Activated CD4-positive, alpha-beta memory T cell treated with anti-CD3 and anti-CD28 coated beads, Interleukin-2, amount 10 ng/mL, durations not matched to agents 7 days and 5 days (primary cell): ENCODE results near the gene SV2C. TPM values are rescaled to one million over a fixed set of nuclear protein-coding genes. Genes with fewer than 3 reads are reported as not detected.
A peak's percentile ranks its signal among the peaks of the same experiment; 100 is the strongest.
"Not testable (repeated sequence)": the region's sequence is repeated elsewhere in the genome, so short reads cannot be mapped to it uniquely, and the experiment has no call there.

Source experiments
- CTCF ChIA-PET: fragments of 350-600 bp; sonication (Branson Sonifier 250); formaldehyde crosslinking; loops from one replicate; lab custom pipeline; 2021; ENCODE audit warnings: antibody characterized with exemption, inconsistent platforms; lab: Charles Lee
- POLR2A ChIA-PET: fragments of 350-600 bp; sonication (Branson Sonifier 250); formaldehyde crosslinking; loops from one replicate; lab custom pipeline; 2021; ENCODE audit warnings: antibody characterized with exemption; lab: Charles Lee
- DNase-seq: peaks from one replicate; pipeline ENCODE4 v3.0.0-alpha.2; 2020
- H3K27ac Mint-ChIP-seq: one replicate; pipeline ENCODE4 v1.8.0; 2021; ENCODE audit warnings: mild to moderate bottlenecking, mixed read lengths
- H3K27me3 Mint-ChIP-seq: one replicate; pipeline ENCODE4 v1.8.0; 2021; ENCODE audit warnings: mixed read lengths
- H3K36me3 Mint-ChIP-seq: one replicate; pipeline ENCODE4 v1.8.0; 2021; ENCODE audit warnings: low read depth, mixed read lengths
- H3K4me1 Mint-ChIP-seq: one replicate; pipeline ENCODE4 v1.8.0; 2021; ENCODE audit warnings: mixed read lengths
- H3K4me3 Mint-ChIP-seq: one replicate; pipeline ENCODE4 v1.8.0; 2021; ENCODE audit warnings: mild to moderate bottlenecking, mixed read lengths
- H3K9me3 Mint-ChIP-seq: one replicate; pipeline ENCODE4 v1.8.0; 2021; ENCODE audit warnings: mixed read lengths
- total RNA-seq, 2 experiments: library from RNA; stranded (reverse); gene quantifications; one replicate each; pipeline ENCODE4 v1.2.3, GENCODE V29; 2021

The SV2C gene, protein sequence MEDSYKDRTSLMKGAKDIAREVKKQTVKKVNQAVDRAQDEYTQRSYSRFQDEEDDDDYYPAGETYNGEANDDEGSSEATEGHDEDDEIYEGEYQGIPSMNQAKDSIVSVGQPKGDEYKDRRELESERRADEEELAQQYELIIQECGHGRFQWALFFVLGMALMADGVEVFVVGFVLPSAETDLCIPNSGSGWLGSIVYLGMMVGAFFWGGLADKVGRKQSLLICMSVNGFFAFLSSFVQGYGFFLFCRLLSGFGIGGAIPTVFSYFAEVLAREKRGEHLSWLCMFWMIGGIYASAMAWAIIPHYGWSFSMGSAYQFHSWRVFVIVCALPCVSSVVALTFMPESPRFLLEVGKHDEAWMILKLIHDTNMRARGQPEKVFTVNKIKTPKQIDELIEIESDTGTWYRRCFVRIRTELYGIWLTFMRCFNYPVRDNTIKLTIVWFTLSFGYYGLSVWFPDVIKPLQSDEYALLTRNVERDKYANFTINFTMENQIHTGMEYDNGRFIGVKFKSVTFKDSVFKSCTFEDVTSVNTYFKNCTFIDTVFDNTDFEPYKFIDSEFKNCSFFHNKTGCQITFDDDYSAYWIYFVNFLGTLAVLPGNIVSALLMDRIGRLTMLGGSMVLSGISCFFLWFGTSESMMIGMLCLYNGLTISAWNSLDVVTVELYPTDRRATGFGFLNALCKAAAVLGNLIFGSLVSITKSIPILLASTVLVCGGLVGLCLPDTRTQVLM
- total RNA-seq, result under 1 TPM; 0.28 to 0.33 TPM

DNA sequence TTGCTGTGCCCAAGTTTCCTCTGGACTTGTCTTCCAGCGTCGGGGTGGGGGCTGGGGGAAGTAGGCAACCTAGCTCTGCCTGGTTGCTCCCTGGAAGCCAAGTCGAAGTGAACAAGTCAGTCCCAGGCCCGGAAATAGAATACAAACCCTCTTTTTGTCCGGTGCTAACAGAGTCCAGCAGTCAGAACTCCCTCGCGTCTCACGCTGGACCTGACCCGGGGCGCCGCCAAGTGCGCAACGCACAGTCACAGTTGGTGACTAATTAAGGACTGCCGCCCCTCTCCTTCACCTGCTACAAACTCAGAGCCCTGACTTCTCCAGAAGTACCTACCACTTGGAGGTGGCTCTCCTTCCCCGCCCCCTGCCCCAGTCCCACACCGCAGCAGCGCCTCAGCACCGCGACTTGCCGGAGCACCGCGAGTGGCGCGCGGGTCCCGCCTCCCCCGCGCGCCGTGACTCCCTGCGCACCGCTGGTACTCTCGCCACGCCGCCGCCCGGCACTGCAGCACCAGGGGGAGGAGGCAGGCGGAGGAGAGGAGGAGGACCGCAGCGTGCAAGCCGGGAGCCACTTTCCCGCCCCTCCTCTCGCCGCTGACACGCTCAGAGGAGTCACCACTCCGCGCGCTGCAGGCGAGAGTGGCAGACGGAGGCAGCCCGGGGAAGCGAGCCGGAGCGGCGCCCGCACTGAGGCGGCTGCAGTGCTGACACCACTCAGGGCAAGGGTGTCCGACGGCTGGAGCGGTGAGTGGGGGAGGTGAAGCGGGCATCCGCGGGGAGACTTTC lies at the start of gene SV2C:
SV2C (plus strand) TSS at position 612 of the 783 bp plus-strand sequence. CDS start 48,368 bp downstream, outside the sequence.
- peaks cover 2% of the 10 kb centered on the region for H3K36me3 Mint-ChIP-seq
- H3K27me3 Mint-ChIP-seq, result peaks cover 86% of the 10 kb centered on the region
- peak within 1 kb of the TSS; percentile 74 for H3K4me3 Mint-ChIP-seq
- no peak within 1 kb of the TSS for H3K27ac Mint-ChIP-seq
- DNase-seq, result peak; percentile 60
- no peaks in the 10 kb centered on the region for H3K9me3 Mint-ChIP-seq
- ChIA-PET CTCF (no interaction called here), POLR2A (interaction anchor here (0.5 kb wide), 1 partner anchor 171 kb away, joined by 4 read pairs; no protein-coding TSS in a partner anchor)
- H3K4me1 Mint-ChIP-seq, result peaks cover 31% of the 10 kb centered on the region

DNA sequence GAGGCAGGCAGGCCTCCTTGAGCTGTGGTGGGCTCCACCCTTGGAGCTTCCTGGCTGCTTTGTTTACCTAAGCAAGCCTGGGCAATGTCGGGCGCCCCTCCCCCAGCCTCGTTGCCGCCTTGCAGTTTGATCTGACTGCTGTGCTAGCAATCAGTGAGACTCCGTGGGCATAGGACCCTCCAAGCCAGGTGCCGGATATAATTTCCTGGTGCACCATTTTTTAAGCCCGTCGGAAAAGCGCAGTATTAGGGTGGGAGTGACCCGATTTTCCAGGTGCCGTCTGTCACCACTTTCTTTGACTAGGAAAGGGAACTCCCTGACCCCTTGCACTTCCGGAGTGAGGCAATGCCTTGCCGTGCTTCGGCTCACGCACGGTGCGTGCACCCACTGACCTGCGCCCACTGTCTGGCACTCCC lies 45.4 kb upstream of the SV2C start:
- H3K4me1 Mint-ChIP-seq, result peaks cover 11% of the 10 kb centered on the region
- CTCF ChIA-PET, H3K9me3 Mint-ChIP-seq, POLR2A ChIA-PET, H3K36me3 Mint-ChIP-seq, H3K27ac Mint-ChIP-seq: not testable (repeated sequence)
- peaks cover 33% of the 10 kb centered on the region for H3K27me3 Mint-ChIP-seq
- peak overlapping the region; percentile 46 for H3K4me3 Mint-ChIP-seq
- peak; percentile 35 for DNase-seq

DNA sequence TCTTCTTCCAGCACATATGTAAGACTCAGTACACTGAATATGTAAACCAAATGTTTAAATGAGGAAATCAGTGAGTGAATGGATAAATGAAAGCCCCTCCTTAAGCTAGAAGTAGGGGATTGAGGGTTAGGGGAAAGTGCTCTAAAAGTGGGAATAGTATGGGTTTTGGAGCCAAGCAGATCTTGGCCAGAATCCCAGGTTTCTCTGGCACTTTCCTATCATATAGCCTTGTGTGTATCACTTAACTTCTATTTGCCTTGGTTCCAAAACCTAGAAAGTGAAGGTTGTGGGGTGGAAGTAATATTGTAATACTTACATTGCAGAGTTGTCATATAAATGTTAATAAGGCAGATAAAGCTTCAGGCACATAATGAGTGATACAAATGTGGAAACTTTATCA lies 45.0 kb upstream of the SV2C start:
- H3K4me1 Mint-ChIP-seq, result peaks cover 11% of the 10 kb centered on the region
- ChIA-PET POLR2A (no interaction called here), CTCF (no interaction called here)
- no peaks in the 10 kb centered on the region for H3K9me3 Mint-ChIP-seq
- peaks cover 36% of the 10 kb centered on the region for H3K27me3 Mint-ChIP-seq
- no peak for DNase-seq
- no peak overlapping the region for H3K27ac Mint-ChIP-seq
- H3K36me3 Mint-ChIP-seq, result no peaks in the 10 kb centered on the region
- peak overlapping the region; percentile 46 for H3K4me3 Mint-ChIP-seq

DNA sequence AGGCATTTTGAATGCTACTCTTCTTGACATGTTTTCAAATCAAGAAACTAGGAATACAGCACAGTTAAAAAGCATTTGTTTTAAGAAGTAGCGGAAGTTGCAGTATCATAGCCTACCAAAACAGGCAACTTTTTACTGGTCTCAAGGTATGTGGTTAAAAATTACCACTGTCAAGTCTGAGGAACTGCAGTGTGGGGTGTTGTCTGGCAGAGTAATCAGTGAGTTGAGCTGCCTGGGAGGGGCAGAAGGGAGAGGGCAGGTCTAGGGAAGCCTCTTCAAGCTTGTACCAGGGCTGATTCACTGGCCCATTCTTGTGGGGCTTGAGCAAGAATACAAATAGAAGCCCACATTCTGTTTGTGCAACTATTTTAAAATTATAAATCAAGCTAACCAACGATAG lies 42.4 kb upstream of the SV2C start:
- Mint-ChIP-seq H3K36me3 (no peaks in the 10 kb centered on the region), H3K9me3 (no peaks in the 10 kb centered on the region), H3K4me1 (peaks cover 11% of the 10 kb centered on the region), H3K27me3 (peaks cover 29% of the 10 kb centered on the region), H3K4me3 (no peak overlapping the region), H3K27ac (no peak overlapping the region)
- ChIA-PET CTCF (no interaction called here), POLR2A (no interaction called here)
- DNase-seq, result no peak

DNA sequence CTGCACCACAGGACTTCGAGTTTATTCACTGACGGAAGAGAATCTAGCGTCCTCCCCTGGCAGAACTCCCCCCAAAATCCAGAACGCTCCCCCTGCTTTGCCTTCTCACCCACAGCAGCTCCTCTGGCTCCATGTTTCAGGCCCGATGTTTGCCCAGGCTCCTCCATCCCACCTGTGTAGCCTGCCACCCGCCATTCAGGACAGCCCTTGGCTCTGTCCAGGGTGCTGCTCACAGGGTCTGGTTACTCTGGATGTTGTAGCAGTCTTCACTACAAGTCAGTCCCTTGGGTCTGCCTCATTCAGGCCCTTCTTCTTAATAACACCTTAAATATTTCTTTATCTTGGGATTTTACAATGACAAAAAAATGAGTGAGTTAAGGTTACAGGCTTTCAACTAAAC lies 41.3 kb upstream of the SV2C start:
- peaks cover 30% of the 10 kb centered on the region for H3K27me3 Mint-ChIP-seq
- no peak for DNase-seq
- ChIA-PET POLR2A (no interaction called here), CTCF (no interaction called here)
- peaks cover 11% of the 10 kb centered on the region for H3K4me1 Mint-ChIP-seq
- no peak overlapping the region for H3K4me3 Mint-ChIP-seq
- H3K27ac Mint-ChIP-seq, result no peak overlapping the region
- no peaks in the 10 kb centered on the region for H3K36me3 Mint-ChIP-seq
- H3K9me3 Mint-ChIP-seq, result no peaks in the 10 kb centered on the region

DNA sequence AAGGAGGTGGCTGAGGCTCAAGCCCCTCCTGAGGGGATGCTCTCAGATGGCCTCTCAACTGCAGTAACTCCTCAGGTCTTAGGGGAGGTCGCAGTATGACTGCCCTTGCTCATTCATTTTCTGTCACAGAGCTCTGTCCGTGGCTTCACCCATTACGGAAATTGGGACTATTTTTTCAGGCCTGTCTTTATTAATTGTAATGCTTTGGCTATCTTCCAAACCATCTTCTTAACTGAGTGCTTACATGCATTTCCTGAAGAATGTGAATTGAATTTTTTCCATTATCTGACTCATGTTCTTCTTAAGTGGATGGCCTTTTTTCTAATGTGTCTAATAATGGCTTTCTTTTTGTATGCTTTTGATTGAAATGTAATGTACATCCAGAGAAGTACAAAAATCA lies 36.4 kb upstream of the SV2C start:
- POLR2A ChIA-PET, result no interaction called here
- peaks cover 1% of the 10 kb centered on the region for H3K4me1 Mint-ChIP-seq
- no peaks in the 10 kb centered on the region for H3K36me3 Mint-ChIP-seq
- CTCF ChIA-PET, result no interaction called here
- no peak overlapping the region for H3K4me3 Mint-ChIP-seq
- H3K9me3 Mint-ChIP-seq, result no peaks in the 10 kb centered on the region
- no peak for DNase-seq
- peaks cover 24% of the 10 kb centered on the region for H3K27me3 Mint-ChIP-seq
- H3K27ac Mint-ChIP-seq, result no peak overlapping the region

DNA sequence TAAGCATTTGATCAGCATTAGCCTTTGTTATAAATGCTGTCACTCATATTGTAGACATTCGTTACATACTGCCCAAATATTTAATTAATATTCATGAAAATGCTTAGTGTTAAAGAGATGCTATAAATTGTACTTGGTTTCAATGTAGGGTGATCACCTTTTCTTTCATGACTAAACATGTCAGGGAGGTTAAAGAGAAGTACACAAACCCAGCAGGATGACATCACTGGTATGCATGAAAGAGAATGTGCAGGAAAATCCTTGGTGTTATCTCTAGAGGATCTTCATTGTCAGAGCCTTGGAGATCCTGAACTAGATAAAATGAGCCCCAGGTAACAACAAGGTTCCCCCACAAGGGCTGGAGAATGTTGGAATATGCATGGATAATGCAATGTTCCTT lies 33.0 kb upstream of the SV2C start:
- CTCF ChIA-PET, result no interaction called here
- Mint-ChIP-seq H3K4me3 (no peak overlapping the region), H3K27ac (no peak overlapping the region), H3K9me3 (no peaks in the 10 kb centered on the region), H3K27me3 (peaks cover 14% of the 10 kb centered on the region), H3K36me3 (no peaks in the 10 kb centered on the region), H3K4me1 (no peaks in the 10 kb centered on the region)
- POLR2A ChIA-PET, result no interaction called here
- DNase-seq, result no peak

DNA sequence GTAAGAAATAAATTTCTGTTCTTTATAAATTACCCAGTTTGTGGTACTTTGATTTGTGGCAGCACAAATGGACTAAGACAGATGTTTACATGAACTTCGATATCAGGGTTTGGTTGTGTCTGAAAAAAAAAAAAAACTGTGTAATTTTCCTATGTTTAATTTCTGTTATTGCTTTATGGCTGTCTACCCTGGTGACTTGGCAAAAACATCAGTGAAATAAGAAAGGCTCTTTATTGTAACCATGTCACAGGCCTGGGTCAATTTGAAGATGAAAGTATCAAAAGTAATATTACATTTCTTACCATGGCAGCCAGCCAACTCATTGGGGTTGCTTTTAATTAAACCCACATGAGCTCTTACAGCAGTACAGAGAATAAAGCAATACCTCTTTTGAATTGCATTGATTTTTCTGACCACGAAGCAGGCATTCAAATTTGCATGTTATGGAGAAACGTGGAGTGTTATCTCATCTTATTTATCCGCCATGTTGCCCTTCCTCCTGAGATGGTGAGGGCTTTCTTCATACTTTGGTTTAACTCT lies 20.6 kb upstream of the SV2C start:
- H3K36me3 Mint-ChIP-seq, result no peaks in the 10 kb centered on the region
- H3K27ac Mint-ChIP-seq, result no peak overlapping the region
- POLR2A ChIA-PET, result no interaction called here
- DNase-seq, result no peak
- peaks cover 38% of the 10 kb centered on the region for H3K27me3 Mint-ChIP-seq
- no peak overlapping the region for H3K4me3 Mint-ChIP-seq
- no peaks in the 10 kb centered on the region for H3K4me1 Mint-ChIP-seq
- CTCF ChIA-PET, result interaction anchor here (0.7 kb wide), 1 partner anchor 8 kb away, joined by 3 read pairs; no protein-coding TSS in a partner anchor
- H3K9me3 Mint-ChIP-seq, result no peaks in the 10 kb centered on the region

DNA sequence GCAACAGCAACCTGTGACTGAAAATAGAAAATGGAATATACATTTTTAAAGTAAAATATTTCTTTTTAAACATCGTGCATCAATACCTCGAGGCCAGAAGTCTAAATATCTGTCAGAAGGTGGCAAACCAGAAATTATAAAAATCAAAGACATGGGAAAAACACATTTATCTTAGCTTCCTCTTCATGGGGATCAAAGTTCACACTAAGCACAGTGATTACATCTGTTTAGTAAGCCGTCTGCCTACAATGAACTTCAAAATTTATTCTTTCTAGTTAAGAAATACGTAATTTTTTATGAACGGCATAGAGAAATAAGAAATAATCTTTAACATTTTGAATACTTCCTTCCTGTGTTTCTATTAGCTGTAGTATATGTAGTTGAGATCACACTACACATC lies 17.9 kb upstream of the SV2C start:
- Mint-ChIP-seq H3K36me3 (no peaks in the 10 kb centered on the region), H3K27ac (no peak overlapping the region), H3K4me1 (no peaks in the 10 kb centered on the region), H3K27me3 (peaks cover 31% of the 10 kb centered on the region), H3K4me3 (no peak overlapping the region), H3K9me3 (no peaks in the 10 kb centered on the region)
- ChIA-PET CTCF (interaction anchor here (0.9 kb wide), 1 partner anchor 9 kb away, joined by 3 read pairs; no protein-coding TSS in a partner anchor), POLR2A (no interaction called here)
- DNase-seq, result no peak

DNA sequence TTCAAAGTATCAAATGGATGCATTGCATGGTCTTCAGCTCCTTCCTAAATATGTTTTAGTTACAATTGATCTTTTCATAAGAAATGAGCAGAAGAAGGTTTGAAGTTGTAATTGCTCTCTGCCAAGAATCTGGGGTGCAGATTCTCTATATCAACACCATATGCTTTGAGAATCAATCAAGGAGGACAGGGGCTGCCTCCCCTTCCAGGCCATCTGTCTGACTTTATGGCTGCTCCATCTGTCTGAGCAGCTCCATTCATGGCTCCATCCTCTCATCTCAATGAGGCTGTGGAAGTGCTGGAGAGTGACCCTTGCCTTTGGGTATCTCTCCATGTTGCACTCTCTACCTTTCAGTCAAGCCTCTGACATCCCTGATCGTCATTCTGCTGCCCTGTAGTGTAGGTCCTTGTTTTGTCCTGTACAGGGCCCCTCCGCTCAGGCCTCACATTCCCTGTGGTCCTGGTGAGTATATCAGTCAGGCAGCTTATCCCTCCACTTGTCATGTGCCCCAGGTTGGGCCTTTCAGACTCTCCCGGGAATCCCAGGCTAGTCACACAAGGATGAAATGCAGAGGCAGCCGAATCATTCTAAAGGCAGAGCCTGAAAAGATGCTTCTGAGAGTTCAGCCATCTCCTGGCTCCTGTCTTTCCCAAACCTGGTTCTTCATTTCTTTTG lies 14.0 kb upstream of the SV2C start:
- POLR2A ChIA-PET, result no interaction called here
- no peaks in the 10 kb centered on the region for H3K9me3 Mint-ChIP-seq
- no peaks in the 10 kb centered on the region for H3K36me3 Mint-ChIP-seq
- peaks cover 33% of the 10 kb centered on the region for H3K27me3 Mint-ChIP-seq
- DNase-seq, result no peak
- CTCF ChIA-PET, result no interaction called here
- no peak overlapping the region for H3K4me3 Mint-ChIP-seq
- H3K4me1 Mint-ChIP-seq, result no peaks in the 10 kb centered on the region
- no peak overlapping the region for H3K27ac Mint-ChIP-seq

DNA sequence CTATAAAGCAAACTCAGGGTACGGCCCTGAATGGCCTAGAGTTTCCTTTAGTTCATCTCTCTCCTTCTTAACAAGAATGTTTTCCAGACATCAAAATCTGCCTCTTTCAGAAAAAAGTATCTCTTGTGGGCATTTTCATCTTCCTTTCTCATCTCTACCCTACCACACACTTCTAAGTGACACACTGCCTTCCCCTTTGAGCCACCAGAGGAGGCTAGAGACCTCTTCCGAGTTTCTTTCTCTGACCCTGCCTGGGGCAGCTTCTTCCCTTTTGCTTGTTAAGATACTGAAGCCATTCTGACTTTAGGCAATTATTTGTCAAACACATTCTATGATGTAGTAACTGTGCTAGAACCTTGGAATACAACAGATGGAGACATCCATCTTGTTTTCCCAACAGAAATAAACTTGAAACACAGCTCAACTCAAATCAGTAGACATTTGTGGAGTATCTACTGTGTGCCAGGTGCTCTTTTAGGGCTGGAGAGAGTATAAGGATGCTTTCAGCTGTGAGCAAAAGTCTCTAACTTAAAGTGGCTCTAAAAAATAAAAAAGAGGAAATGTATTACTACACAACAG lies 8.6 kb upstream of the SV2C start:
- Mint-ChIP-seq H3K36me3 (no peaks in the 10 kb centered on the region), H3K27me3 (peaks cover 70% of the 10 kb centered on the region), H3K27ac (no peak overlapping the region), H3K9me3 (no peaks in the 10 kb centered on the region), H3K4me1 (no peaks in the 10 kb centered on the region), H3K4me3 (no peak overlapping the region)
- CTCF ChIA-PET, result interaction anchor here (0.6 to 2.3 kb wide), 8 partner anchors 9 to 828 kb away, joined by 3 to 25 read pairs (median 3); no protein-coding TSS in a partner anchor
- peak; percentile 37 for DNase-seq
- POLR2A ChIA-PET, result no interaction called here
